IPS DF 4.7 (cell line): ENCODE measurements around the gene PDCD7.
A peak's percentile ranks its signal among the peaks of the same experiment; 100 is the strongest.
"Not testable (repeated sequence)": the region's sequence is repeated elsewhere in the genome, so short reads cannot be mapped to it uniquely, and the experiment has no call there.

Source experiments
- DNase-seq: peaks from one replicate; pipeline ENCODE4 v3.0.0-alpha.2; 2013; ENCODE audit warnings: low spot score; ENCODE audit errors: extremely low read depth

PDCD7 gene, protein sequence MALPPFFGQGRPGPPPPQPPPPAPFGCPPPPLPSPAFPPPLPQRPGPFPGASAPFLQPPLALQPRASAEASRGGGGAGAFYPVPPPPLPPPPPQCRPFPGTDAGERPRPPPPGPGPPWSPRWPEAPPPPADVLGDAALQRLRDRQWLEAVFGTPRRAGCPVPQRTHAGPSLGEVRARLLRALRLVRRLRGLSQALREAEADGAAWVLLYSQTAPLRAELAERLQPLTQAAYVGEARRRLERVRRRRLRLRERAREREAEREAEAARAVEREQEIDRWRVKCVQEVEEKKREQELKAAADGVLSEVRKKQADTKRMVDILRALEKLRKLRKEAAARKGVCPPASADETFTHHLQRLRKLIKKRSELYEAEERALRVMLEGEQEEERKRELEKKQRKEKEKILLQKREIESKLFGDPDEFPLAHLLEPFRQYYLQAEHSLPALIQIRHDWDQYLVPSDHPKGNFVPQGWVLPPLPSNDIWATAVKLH

DNA sequence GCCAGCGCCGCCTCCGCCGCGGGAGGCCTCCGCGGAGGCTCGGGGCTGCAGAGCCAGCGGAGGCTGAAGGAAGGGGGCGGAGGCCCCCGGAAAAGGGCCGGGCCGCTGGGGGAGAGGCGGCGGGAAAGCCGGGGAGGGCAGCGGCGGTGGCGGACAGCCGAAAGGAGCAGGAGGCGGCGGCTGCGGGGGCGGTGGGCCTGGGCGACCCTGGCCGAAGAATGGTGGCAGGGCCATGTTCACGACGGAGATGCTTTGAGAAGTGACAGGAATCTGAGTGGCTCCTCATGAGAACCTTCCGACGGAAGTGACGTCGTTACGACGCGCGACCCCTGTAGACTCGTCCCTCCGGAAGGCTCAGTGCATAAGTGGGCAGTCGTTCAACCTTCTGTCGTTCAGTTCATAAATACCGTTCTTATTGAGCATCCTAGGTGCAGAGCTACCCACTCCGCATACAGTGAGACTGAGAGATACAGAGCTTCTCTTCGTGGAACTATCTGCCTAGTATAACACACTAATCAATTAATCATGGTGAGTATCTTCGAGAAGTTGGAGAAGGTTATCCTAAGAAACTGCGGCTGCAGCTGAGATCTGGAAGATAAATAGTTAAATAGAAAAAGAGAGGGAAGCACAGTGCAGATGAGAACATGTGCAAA, at the start of gene PDCD7:
Gene PDCD7 (minus strand): TSS at position 261 of the 653 bp plus-strand sequence. CDS start 27 bp downstream, at position 234.
- DNase-seq, result peak; percentile 82

DNA sequence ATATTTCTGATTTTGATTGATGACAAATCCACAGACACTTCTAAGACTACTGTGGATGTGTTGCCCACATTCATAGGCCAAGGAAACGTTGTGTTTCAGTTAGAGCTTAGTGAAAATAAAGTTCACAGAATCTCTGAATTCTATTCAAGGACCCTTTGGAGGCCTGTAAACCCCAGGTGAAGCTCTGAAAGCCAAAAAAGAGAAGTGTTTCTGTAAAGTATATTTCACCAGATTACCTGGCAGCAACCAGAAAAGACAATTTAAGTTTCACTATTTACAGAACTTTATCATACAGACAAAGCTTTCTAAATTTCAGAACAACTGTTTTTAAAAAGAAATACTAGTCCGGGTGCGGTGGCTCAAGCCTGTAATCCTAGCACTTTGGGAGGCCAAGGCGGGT, 48.9 kb upstream of the PDCD7 start:
- no peak for DNase-seq

DNA sequence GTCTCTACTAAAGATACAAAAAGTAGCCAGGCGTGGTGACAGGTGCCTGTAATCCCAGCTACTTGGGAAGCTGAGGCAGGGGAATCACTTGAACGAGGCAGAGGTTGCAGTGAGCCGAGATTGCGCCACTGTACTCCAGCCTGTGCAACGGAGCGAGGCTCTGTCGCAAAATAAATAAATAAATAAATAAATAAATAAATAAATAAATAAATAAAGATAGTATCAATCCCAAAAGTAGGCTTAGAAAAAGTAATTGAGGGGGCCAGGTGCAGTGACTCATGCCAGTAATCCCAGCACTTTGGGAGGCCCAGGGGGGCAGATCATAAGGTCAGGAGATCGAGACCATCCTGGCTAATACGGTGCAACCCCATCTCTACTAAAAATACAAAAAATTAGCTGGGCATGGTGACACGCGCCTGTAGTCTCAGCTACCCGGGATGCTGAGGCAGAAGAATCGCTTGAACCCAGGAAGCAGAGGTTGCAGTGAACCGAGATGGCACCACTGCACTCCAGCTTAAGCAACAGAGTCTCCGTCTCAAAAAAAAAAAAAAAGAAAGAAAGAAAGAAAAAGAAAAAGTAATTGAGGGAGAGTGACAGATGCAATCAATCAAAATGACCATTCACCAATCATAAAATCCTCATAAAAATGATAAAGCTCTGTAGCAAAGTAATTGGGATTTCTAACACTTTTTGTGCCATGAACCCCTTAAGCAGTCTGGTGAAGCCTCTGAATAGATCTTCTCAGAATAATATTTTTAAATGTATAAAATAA, 48.2 kb upstream of the PDCD7 start:
- DNase-seq, result not testable (repeated sequence)

DNA sequence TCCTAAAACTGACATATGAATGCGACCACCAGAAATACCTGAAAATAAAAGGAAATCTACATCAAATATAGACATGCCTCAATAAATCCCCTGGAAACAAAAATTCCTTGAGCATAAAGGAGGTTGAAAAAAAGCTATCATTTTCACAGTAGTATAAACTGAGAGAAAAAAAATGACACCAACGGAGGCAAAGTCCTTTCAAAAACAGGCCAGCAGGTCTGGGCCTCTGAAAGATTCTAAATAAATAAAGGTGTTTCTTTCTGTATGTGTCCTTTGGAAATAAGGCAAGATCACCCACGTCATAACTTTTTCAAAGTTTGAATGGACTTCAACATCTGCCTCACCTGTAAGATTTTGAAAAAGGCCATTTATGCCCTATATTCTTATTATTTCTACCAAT, 46.6 kb upstream of the PDCD7 start:
- no peak for DNase-seq

DNA sequence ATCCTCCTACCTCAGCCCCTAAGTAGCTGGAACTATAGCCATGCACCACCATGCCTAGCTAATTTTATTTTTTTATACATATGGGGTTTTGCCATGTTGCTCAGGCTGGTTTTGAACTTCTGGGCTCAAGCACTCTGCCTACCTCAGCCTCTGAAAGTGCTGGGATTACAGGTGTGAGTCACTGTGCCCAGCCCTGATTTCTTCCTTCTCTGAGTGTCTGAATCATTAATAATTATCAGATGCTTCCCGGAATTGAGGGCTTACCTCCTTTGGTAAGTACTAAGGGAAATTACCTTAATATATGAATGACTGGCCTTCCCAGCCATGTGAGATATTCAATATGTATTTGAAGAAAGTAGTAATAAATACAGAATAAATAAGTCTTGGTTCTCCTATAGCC, 44.3 kb upstream of the PDCD7 start:
- DNase-seq, result no peak

DNA sequence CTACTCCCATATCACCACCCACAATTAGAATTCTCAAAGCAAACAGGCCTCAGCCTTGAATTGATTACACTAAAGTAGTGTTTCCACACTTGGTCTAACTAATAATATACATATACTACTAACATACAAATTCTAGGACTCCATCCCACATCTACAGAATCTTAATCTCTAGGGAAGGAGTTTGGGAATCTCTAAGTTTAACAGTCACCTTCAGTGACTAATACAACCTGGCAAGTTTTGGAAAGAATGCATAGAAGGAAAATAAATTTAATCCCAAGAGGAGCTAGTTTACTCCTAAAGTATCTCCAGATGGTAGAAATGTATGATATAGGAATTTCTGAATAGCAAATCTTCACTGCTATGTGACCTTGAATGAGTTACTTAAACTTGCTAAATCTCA, 42.4 kb upstream of the PDCD7 start:
- no peak for DNase-seq

DNA sequence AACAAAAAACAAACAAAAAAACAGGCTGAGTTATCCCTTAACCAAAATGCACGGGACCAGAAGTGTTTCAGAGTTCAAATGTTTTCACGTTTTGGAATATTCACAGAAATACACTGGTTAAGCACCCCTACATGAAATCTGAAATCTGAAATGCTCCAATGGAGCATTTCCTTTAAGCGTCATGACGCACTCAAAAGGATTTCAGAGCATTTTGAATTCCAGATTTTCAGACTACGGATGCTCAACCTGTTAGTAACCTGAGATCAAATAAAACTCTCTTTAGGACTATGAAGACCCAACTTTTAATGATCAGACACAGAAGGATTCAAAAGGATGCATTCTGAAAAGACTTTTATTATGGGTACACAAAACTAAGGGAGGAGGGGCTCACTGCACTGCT, 41.9 kb upstream of the PDCD7 start:
- no peak for DNase-seq

DNA sequence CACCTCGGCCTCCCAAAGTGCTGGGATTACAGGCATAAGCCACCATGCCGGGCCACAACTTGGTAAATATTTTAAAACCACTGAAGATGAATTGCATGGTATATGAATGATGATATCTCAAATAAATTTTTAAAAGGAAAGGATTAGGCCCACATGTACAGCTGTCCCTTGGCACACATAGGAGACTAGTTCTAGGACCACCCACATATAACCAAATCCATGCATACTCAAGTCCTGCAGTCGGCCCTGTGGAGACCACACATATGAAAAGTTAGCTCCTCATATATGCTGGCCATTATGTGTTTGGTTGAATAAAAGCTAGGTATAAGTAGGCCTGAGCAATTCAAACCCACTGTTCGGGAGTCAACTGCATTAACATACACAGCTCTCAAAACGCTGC, 40.9 kb upstream of the PDCD7 start:
- DNase-seq, result no peak

DNA sequence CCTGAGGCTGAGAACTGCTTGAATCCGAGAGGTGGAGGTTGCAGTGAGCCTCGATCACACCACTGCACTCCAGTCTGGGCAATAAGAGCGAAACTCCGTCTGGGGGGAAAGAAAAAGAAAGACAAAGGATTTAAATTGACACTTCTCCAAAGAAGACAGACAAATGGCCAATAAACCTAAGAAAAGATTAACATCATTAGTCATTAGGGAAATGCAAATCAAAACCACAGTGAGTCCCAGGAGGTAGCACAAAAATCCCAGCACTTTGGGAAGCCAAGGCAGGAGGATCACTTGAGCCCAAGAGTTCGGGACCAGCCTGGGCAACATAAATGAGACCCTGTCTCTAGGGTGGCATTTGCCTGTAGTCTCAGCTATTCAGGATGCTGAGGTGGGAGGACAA, 38.9 kb upstream of the PDCD7 start:
- DNase-seq, result no peak

DNA sequence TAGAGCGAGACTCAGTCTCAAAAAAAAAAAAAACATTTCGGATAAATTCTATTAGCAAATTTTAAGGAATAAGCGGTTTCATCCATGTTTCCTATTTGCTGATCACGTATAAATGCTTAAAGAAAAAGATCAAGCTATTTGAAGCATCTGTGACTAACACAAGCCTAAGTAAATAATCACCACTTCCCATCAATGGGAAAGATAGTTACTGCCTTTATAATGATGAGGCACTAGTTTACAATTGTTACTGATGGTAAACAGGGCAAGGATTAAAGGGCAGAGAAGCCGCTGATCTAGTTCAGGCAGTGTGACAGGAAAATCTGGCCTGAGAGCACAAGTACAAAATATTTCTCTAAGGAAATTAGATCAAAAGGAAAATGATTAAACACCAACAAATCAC, 37.8 kb upstream of the PDCD7 start:
- no peak for DNase-seq

DNA sequence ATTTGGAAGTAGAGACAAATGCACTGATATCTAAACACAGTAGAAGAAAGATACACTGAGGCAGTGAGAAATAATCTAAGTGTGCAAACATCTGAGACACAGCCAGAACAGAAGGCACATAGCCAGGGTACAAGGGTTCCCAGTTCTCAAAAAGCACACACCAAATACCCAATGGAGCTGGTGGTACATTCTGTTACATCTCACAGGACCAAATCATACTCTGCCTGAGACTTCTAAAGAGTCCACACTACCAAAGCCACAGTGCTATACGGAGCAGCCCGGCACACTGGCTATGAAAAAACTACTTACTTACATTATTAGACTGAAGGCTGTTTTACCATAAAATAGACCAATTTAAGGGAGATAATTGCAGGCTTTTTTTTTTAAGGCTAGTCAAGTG, 32.3 kb upstream of the PDCD7 start:
- DNase-seq, result no peak

DNA sequence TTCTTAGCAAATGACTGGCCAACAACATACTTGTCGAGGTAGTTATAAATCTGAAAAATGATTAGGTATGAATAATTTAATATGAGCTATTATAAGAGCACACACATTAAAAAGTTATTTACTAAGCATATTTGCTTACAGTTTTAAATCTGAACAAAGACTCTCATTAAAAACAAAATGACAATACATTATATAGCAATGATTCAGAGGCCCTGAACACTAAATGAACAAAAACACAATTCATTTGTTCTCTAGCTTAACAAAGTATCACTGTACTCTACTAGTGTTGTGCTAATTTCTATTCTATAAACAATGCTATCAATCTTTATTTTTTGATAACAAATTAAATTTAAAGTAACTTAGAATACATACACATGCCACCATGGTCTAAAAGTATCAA, 30.5 kb upstream of the PDCD7 start:
- DNase-seq, result no peak

DNA sequence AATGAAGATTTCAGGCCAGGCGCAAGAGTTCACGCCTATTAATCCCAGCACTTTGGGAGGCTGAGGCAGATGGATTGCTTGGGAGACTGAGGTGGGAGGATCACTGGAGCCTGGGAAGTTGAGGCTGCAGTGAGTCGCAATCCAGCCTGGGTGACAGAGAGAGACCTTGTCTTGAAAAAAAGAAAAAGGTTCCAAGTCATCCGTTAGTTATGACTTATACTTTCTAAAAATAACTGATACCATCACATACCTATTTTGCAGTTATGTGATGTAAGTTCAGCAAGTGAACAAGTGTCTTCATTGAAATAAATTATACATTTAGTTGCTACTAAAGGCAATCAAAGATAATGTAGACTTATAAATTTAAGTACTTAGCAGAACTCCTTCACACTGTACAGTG, 29.4 kb upstream of the PDCD7 start:
- DNase-seq, result no peak

DNA sequence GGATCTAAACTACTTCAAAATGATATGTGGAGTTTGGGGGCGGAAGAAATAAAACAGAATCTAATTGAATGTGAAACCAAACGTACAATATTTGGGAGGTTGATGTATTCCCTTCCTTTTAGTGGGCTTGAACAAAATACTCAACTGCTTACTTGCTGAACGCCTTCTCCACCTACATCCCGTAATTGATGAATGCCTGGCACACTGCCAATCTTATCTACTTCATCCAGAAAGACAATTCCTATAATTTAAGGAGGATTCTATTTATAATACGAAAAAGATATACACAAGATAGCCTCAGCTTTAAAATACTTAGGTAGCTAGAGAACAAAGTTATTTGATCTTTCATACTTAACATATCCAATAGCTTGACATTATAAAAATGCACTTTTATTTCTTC, 23.1 kb upstream of the PDCD7 start:
- no peak for DNase-seq

DNA sequence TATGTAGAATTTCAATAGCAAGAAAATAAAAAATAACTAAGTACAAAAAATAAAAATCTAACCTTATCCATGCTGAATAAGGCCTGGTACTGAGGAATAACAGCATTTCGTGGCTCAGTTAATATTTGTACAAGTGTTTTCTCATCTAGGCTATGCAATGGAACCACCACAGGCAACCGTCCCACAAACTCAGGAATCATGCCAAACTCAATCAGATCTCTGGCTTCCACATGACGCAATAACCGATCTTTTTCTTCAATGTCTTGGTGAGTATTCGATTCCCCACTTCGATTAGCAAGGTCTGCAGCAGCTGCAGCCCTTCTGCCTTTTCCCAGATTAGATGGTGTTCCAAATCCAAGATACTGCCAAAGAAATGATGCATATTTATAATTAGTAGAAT, 21.1 kb upstream of the PDCD7 start:
- DNase-seq, result no peak

DNA sequence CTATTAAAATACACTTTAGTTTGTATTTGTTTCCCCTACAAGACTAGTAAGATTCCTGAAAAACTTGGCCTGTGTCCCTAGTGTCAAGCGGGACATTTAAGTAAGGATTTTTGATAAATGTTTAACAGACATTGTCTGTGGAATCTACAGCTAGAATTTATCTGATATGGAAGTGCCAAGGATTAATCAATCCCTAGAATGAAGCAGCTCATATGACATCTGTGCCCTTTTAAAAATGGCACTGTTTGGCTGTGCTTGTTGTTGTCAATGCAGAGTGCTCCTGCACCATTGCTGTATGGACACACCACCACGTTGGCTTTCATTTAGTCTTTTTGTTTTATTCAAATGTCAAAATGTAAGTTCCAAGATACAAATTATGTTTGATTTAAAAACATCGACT, 14.3 kb upstream of the PDCD7 start:
- no peak for DNase-seq

DNA sequence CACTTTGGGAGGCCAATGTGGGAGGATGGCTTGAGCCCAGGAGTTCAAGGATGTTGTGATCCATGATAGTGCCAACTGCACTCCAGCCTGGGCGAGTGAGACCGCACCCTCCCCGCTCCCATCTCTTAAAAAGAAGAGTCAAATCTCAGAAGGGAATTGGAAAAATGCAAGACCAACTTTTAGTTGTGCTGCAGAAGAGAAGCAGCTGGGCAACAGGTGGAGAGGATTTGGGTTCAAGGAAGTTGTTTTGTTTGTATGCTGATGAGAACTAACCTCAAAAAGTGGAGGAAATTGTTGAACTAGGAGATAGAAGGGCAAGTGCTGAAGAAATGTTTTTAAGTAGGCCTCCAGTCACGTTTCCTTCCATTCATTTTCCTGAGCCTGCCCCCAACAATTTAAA, 12.8 kb upstream of the PDCD7 start:
- no peak for DNase-seq

DNA sequence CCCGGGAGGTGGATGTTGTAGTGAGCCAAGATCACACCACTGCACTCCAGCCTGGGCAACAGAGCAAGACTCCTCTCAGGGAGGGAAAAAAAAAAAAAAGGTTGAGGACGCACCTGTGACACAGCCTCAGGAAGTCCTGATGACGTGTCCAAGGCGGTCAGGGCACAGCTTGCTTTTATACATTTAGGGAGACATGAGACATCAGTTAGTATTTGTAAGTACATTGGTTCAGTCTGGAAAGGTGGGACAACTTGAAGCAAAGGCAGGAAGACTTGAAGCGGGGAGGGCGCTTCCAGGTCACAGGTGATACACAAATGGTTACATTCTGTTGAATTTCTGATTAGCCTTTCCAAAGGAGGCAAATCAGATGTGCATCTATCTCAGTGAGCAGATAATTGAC, 5.0 kb upstream of the PDCD7 start:
- not testable (repeated sequence) for DNase-seq

DNA sequence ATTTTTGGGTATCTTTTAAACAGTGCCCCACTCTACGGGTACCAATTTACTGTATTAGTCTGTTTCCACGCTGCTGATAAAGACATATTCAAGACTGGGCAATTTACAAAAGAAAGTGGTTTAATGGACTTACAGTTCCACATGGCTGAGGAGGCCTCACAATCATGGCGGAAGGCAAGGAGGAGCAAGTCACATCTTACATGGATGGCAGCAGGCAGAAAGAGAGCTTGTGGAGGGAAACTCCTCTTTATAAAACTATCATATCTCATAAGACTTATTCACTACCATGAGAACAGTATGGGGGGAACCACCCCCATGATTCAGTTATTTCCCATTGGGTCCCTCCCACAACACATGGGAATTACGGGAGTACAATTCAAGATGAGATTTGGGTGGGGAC, 4.3 kb upstream of the PDCD7 start:
- not testable (repeated sequence) for DNase-seq

DNA sequence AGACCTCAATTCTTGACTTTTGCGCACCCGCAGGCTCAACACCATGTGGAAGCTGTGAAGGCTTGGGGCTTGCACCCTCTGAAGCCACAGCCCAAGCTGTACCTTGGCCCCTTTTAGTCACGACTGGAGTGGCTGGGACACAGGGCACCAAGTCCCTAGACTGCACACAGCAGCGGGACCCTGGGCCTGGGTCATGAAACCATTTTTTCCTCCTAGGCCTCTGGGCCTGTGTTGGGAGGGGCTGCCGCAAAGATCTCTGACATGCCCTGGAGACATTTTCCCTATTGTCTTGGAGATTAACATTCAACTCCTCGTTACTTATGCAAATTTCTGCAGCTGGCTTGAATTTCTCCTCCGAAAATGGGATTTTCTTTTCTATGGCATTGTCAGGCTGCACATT, 3.5 kb upstream of the PDCD7 start:
- not testable (repeated sequence) for DNase-seq

DNA sequence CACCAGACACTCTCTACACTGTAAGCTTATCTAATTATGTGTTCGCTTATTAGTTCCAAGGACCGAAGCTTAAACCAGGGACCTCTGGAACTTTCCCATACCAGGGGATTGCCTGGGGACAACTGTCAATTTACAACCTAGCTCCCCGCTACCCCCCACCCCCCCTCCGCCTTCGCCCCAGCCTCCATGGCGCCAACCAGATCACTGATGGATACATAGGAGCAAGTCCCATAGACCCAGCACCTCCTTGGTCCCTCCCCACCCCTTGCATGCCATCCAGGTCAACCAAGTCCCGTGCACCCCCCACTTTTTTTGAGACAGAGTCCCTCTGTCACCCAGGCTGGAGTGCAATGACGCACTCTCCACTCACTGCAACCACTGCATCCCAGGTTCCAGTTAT, 930 bp upstream of the PDCD7 start:
- DNase-seq, result no peak

DNA sequence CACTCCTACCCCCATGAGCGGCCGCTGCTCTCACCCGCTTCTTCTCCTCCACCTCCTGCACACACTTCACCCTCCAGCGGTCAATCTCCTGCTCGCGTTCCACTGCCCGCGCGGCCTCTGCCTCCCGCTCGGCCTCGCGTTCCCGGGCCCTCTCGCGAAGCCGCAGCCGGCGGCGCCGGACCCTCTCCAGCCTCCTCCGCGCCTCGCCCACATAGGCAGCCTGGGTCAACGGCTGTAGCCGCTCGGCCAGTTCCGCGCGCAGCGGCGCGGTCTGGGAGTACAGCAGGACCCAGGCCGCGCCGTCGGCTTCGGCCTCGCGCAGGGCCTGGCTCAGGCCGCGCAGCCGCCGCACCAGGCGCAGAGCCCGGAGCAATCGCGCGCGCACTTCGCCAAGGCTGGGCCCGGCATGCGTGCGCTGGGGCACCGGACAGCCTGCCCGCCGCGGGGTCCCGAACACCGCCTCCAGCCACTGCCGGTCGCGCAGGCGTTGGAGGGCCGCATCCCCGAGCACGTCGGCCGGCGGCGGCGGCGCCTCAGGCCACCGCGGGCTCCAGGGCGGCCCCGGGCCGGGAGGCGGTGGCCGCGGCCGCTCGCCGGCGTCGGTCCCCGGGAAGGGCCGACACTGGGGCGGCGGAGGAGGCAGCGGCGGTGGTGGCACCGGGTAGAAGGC, 595 bp downstream of the PDCD7 start:
- DNase-seq, result no peak
